ENCODE data around the gene RAI2. TPM values are rescaled to one million over a fixed set of nuclear protein-coding genes. Genes with fewer than 3 reads are reported as not detected.
"Not testable (repeated sequence)": the region's sequence is repeated elsewhere in the genome, so short reads cannot be mapped to it uniquely, and the experiment has no call there.

The RAI2 gene
- total RNA-seq, 3 donors from 2014 or later: 12.0 to 38.9 (median 18.0) TPM

- TF ChIP-seq POLR2AphosphoS5 (IDR thresholded peaks at IDR 0.05): no peak
- TF ChIP-seq POLR2A (IDR thresholded peaks at IDR 0.05): no peak
- TF ChIP-seq CTCF (IDR thresholded peaks at IDR 0.05): no peak
- H3K27me3 ChIP-seq: peaks cover 0 to 22% of the 10 kb centered on the region in 2 donors
- H3K36me3 ChIP-seq: no peaks in the 10 kb centered on the region
- intact Hi-C loops (cut with DNase I; ENCODE audit: low total_unique reads): no loop called here
- no peaks in the 10 kb centered on the region for H3K4me1 ChIP-seq
- no peaks in the 10 kb centered on the region for H3K9me3 ChIP-seq
- no peak overlapping the region for H3K4me3 ChIP-seq
- DNase-seq (ENCODE audit: low spot score in 2 of 2): no peak
- no peak overlapping the region for H3K27ac ChIP-seq
Observed at GRCh38 chrX:17788956-17789562, 72.0 kb downstream of the RAI2 start.

- TF ChIP-seq POLR2A (IDR thresholded peaks at IDR 0.05) (no peak), POLR2AphosphoS5 (IDR thresholded peaks at IDR 0.05) (no peak), CTCF (IDR thresholded peaks at IDR 0.05) (peak; percentile 54 to 72 (median 61))
- peaks cover 0 to 22% of the 10 kb centered on the region in 2 donors for H3K27me3 ChIP-seq
- intact Hi-C loops (cut with DNase I; ENCODE audit: low total_unique reads): no loop called here
- peak; percentile 30 to 54 for DNase-seq (ENCODE audit: low spot score in 2 of 2)
- no peaks in the 10 kb centered on the region for H3K4me1 ChIP-seq
- no peak overlapping the region for H3K4me3 ChIP-seq
- H3K36me3 ChIP-seq: no peaks in the 10 kb centered on the region
- H3K27ac ChIP-seq: peak overlapping the region in 1 of 2 donors; percentile 30
- no peaks in the 10 kb centered on the region for H3K9me3 ChIP-seq
Observed at GRCh38 chrX:17788439-17788838, 72.7 kb downstream of the RAI2 start.

GRCh38 chrX:17787557-17787956 lies 73.5 kb downstream of the RAI2 start:
- Histone ChIP-seq H3K27ac (peak overlapping the region in 1 of 2 donors; percentile 30), H3K4me3 (no peak overlapping the region), H3K36me3 (no peaks in the 10 kb centered on the region), H3K27me3 (peaks cover 0 to 22% of the 10 kb centered on the region in 2 donors), H3K4me1 (no peaks in the 10 kb centered on the region), H3K9me3 (no peaks in the 10 kb centered on the region)
- TF ChIP-seq POLR2AphosphoS5 (IDR thresholded peaks at IDR 0.05) (no peak), POLR2A (IDR thresholded peaks at IDR 0.05) (no peak), CTCF (IDR thresholded peaks at IDR 0.05) (no peak)
- no peak for DNase-seq (ENCODE audit: low spot score in 2 of 2)
- intact Hi-C loops (cut with DNase I; ENCODE audit: low total_unique reads): no loop called here

- DNase-seq (ENCODE audit: low spot score in 2 of 2); H3K36me3 ChIP-seq; H3K9me3 ChIP-seq; H3K4me1 ChIP-seq; intact Hi-C loops (cut with DNase I; ENCODE audit: low total_unique reads); H3K27ac ChIP-seq: not testable (repeated sequence)
- Histone ChIP-seq H3K4me3 (peak overlapping the region in 2 of 3 donors; percentile 20 to 49), H3K27me3 (peaks cover 0 to 22% of the 10 kb centered on the region in 2 donors)
Observed at GRCh38 chrX:17786554-17787347, 74.3 kb downstream of the RAI2 start.

GRCh38 chrX:17779434-17779833 lies 81.7 kb downstream of the RAI2 start:
- peaks cover 0 to 9% of the 10 kb centered on the region in 2 donors for H3K27me3 ChIP-seq
- no peaks in the 10 kb centered on the region for H3K36me3 ChIP-seq
- H3K27ac ChIP-seq: no peak overlapping the region
- intact Hi-C loops (cut with DNase I; ENCODE audit: low total_unique reads): no loop called here
- no peak overlapping the region for H3K4me3 ChIP-seq
- no peak for TF ChIP-seq POLR2A (IDR thresholded peaks at IDR 0.05)
- no peak for TF ChIP-seq POLR2AphosphoS5 (IDR thresholded peaks at IDR 0.05)
- TF ChIP-seq CTCF (IDR thresholded peaks at IDR 0.05): no peak
- peaks cover 0 to 13% of the 10 kb centered on the region in 2 donors for H3K9me3 ChIP-seq
- no peak for DNase-seq (ENCODE audit: low spot score in 2 of 2)
- no peaks in the 10 kb centered on the region for H3K4me1 ChIP-seq
